Non-pigmented ciliary epithelial cell (primary cell): ENCODE data around the gene DPP7.
"Not testable (repeated sequence)": the region's sequence is repeated elsewhere in the genome, so short reads cannot be mapped to it uniquely, and the experiment has no call there.

Experiments
- DNase-seq: peaks from one replicate; pipeline ENCODE4 v3.0.0-alpha.2; 2010; ENCODE audit warnings: low read depth

DPP7 gene

DNA sequence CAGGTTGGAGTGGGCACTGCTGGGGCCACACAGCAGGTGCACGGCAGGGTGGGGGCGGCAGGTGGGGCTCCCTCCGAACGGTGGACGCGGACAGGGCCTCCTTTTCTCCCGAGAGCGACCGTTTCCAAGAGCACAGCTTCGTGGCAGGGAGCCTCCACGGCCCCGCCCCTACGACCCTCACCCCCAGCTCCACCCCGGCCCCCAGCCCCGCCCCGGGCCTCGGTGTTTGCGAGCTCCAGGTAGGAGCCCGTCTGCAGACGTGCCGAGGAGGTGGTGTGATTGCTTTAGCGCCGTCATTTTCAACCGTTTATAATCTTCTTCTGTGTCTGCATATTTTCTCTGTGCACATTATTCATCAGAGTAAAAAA lies 33.2 kb upstream of the DPP7 start:
- no peak for DNase-seq

DNA sequence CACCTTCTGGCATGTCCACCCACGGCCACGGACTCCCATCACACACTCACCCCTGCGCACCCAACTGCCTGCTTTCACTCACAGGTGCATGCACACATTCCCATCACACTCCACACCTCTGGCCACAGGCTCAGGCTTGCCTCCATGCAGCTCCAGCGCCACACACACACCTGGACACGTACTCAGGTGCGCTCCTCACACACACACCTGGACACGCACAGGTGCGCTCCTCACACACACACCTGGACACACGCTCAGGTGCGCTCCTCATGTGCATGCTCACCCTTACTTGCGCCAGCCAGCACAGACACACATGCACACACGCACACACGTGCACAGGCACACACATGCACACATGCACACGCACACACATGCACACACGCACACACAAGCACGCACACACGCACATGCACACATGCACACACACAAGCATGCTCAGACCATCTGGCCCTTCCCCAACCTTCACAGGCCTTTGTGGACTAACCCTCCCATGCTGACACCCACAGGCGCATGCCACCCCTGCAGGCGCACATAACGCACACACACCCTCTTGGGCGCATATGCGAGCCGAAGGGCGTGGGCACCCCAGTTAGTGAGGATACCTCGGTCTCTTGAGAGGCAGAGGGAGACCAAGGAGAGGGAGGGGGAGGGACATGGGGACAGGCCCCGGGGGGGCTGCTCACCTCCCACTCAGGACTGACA lies 32.7 kb upstream of the DPP7 start:
- no peak for DNase-seq

DNA sequence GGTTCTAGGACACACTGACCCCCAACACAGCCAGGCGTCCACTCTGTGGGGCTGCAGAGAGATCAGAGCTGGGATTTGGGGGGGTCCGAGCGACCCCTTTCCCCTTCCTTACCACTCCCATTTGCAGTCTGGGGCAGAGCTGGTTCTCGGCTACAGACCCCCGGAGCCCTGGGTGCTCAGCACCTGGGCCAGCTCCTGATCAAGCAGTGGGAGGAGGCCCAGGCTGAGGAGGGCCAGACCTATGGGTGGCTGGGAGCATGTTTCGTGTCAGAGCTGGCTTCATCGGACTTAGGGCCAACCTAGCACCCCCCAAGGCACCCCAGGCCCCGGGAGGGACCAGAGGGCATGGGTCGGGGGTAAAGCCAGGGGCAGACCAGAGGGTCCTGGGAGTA lies 32.0 kb upstream of the DPP7 start:
- no peak for DNase-seq

DNA sequence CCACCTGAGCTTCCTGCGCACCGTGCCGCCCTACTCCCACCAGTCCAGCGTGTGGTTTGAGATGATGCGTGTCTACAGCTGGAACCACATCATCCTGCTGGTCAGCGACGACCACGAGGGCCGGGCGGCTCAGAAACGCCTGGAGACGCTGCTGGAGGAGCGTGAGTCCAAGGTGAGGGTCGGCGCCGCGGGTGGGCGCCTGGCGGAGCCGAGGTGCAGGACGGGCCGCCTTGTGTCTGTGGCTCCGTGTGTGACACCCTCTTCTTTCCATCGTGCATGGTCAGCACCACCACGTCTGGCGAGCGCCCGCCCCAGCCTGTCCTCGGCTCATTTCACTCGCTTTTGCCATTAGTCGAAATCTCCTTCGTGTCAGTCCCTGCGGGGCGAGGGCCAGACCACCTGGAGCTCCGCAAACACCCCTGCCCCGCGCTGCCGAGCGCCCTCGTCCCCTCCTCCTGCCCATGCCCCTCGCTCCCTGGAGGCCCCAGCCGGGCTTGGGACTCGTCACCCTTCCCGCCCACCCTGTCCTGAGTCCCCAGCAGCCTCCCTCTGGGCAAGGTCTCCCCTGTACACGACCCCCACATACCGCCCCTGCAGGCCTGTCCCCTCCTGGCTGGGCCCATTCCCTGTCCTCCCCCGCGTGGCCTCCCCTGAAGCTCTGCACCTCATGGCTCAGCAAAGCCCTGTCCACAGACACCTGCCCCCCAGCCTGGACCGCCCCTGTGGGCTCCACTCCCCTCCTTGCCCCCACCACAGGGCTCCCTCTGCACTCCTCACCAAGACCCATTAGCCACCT lies 31.4 kb upstream of the DPP7 start:
- no peak for DNase-seq

DNA sequence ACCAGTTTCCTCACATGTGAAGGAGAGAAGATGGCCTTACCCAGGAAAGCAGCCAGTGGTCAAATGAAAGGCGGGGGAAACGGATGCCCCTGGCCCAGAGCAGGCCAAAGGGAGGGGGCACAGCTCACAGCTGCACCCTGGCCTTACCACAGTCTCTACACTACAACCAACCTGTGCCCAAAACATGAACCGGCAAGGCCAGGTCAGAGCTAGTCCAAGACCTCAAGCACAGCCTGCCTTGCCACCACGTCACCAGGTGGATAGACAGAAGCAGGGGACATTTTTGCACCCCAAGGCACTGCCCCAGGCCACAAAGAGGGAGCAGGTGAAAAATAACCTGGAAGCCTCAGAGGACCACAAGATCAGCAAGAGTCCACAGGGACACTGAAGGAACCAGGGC lies 28.9 kb upstream of the DPP7 start:
- no peak for DNase-seq

DNA sequence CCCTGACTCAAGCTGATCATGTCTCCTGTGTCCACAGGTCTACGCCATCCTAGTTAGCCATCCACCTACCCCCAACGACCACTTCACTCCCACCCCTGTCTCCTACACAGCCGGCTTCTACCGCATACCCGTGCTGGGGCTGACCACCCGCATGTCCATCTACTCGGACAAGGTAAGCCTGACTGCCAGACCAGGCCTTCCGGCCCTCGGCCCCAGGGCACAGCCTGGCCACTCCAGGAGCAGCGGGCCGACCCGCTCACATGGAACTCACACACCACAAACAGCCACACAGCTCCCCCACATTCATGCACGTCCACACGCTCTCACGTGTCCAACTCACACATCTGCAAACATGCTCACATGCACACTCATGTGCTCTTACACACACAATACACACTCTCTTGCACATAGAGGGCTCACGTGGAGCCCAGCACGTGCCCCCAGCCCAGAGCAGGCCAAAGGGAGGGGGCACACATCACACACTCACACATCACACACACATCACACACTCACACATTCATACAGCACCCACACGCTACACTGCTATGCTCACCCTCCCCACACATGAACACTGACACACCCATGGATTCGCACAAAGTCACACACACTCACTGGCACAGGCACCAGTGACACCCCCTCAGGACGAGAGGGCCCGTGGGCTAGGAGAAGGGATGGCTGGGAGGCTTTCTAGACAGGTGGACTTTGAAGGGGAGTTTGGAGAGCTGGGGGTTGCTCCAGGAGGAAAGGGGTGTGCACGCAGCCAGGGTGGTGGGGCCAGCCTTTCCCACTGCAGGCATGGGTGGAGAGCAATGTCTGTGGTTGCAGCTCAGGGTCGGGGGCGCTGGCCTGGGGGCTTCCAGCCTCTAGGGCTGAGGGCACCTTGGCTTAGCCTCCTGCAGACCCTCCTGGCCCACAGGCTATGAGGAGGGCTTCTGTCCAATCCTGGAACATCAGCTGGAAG lies 27.7 kb upstream of the DPP7 start:
- DNase-seq = no peak

DNA sequence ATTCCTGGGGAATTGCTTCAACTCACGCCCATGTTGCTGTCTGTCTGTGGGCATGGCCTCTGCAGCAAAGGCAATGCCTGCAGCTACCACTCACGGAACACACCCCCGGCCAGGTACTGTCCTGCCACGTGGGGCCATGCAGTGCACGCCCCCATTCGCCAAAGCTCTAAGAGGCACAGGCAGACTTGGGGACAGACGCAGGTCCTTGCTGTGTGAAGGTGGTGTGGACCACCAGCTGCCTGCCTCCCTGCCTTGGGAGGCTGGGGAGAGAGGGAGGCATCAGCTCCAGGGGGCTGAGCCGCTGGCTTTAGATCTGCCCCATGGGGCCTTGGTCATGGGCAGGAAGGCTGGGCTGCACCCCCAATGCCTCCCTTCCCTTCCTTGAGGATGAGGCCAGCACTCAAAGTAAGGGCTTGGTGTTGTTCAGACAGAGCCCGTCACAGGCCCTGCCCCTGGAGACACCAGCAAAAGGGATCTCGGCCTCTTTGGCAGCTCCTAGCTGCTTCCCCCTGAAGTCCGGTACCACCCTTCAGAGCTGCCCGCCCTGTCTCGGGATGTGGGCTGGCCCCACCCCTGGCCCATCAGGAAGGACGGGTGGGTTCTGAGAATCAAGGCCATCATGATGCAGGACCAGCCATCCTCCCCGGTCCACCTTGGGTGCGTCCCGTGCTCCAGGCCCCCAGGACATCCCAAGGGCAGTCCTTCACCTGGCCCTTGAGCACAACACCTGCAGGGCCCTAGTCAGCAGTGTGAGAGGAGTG lies 26.7 kb upstream of the DPP7 start:
- no peak for DNase-seq

DNA sequence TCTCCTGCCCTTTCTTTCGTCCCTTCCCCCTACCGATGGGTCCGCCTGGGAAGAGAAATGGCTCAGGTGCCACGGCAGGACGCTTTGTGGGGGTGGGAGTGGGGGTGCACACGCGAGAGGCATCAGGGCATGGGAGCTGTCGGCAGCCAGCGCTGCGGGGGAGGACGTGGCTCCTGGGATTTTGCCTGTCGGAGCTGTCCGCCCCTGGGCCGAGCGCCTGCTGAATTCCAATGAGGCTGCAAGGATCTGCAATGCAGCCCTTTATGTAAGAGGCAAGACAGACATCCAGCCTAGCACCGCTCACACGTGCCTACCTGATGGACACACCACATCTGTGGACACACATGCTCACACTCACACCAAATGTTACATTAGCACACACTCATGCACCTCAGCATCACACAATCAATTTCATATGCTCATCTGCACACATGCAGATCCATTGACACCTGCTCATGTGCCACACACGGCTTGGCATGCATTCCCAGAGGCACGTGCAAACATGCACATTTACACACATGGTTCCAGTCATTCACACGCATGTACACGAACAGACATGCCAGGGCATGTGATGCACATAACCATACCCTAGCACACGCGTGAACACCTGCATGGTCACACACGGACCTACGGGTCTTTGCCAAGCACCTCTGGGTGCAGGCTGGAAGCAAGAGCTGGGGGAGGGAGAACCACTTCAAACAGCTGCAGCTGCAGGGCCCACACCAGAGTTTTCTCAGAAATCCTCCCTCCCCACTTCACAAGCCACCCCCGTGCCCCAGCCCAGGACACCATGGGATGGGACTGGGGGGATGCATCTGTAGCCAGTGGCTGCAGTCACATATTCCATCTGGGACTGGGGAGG lies 25.8 kb upstream of the DPP7 start:
- DNase-seq = no peak

DNA sequence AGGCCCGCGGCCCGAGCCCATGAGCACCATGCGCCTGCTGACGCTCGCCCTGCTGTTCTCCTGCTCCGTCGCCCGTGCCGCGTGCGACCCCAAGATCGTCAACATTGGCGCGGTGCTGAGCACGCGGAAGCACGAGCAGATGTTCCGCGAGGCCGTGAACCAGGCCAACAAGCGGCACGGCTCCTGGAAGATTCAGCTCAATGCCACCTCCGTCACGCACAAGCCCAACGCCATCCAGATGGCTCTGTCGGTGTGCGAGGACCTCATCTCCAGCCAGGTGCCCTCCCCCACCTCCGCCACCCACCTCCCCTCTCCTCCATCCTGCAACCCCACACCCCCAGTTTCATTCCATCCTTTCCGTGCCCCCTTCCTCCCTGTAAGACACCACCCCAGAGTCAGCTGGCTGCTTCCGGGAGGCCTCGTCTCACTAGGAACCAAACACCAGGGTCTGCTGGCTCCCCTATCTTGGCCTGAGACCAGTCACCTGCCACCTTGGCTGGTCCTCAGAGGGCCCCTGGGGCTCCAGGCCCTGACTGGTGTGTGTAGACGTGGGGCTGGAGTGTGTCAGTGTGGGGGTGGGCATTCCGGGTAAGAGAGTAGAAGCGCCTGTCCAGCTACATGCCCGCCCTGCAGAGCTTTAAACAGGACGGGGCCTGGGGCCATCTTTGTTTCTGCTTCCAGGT lies 25.1 kb upstream of the DPP7 start:
- DNase-seq = no peak

DNA sequence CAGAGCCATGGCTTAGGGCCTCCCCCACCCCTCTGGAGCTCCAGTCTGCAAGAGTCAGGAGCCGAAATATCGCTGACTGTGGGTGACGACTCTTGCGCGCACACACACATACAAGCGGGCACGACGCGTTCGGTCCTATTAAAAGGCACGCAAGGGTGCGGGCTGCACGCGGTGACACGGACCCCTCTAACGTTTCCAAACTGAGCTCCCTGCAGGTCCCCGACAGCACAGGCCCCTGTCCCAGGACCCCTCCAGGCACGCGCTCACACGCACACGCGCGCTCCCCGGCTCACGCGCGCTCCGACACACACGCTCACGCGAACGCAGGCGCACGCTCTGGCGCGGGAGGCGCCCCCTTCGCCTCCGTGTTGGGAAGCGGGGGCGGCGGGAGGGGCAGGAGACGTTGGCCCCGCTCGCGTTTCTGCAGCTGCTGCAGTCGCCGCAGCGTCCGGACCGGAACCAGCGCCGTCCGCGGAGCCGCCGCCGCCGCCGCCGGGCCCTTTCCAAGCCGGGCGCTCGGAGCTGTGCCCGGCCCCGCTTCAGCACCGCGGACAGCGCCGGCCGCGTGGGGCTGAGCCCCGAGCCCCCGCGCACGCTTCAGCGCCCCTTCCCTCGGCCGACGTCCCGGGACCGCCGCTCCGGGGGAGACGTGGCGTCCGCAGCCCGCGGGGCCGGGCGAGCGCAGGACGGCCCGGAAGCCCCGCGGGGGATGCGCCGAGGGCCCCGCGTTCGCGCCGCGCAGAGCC lies 24.4 kb upstream of the DPP7 start, which contains the start of gene GRIN1:
GRIN1 (plus strand) TSS at position 433 of the 746 bp plus-strand sequence. CDS start 333 bp downstream, outside the sequence.
- no peak for DNase-seq

DNA sequence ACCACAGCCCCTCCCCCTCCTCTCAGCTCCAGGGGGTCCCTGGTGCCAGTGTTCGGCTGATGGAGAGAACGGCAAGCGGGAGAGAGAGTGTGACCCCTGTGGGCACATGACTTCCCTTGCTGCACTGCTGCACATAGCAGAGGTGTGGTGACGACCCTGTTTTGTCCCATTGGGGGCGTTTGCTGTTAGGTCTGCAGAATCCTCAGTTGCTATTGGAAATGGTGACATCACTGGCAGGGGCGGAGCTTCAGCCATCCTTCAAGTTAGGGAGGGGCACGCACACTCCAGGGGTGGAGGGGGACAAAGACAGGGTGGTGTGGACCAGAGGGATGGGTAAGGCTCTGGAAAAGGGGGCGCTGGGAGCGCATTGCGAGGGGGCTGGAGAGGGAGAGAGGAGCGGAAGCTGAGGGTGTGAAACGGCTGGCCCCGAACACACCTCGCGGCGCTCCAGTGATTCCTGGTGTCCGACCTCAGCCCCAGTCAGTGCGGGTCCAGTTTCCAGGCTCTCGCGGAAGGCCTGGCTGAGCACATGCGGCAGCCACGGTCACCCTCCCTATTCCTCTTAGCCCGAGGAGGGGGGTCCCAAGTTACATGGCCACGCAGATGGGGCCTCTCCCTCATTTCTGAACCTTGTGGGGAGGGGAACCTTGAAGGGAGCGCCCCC lies 23.7 kb upstream of the DPP7 start:
- DNase-seq = no peak

DNA sequence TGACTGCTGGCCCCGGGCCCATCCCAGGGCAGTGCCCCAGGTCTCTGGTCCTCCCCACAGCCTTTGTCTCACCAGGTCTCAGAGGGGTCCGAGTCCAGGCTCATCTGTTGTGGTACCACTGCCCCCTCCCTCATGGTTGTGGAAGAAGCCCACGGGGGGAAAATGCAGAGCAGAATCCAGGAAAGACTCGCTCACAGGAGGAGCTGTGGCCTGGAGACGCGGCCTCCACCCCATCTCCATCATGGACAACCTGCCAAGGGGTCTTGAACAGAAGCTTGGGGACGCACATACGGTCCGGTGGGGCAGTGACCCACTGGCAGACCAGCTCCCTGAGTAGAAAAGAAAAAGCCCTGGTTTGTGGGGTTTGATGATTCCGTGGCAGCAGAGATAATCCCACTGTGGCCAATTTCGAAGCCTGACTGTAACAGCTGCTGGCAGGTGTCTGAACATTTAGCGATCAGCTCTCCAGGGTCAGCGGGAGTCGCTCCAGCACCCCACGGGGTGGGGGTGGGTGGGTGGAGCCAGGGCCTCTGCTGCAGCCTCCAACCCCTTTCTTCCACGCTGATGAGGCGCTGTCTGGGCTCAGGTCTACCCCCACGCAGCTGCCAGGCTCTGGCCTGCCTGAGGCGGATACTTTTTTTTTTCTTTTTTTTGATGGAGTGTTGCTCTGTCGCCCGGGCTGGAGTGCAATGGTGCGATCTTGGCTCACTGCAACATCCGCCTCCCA lies 22.5 kb upstream of the DPP7 start:
- no peak for DNase-seq

DNA sequence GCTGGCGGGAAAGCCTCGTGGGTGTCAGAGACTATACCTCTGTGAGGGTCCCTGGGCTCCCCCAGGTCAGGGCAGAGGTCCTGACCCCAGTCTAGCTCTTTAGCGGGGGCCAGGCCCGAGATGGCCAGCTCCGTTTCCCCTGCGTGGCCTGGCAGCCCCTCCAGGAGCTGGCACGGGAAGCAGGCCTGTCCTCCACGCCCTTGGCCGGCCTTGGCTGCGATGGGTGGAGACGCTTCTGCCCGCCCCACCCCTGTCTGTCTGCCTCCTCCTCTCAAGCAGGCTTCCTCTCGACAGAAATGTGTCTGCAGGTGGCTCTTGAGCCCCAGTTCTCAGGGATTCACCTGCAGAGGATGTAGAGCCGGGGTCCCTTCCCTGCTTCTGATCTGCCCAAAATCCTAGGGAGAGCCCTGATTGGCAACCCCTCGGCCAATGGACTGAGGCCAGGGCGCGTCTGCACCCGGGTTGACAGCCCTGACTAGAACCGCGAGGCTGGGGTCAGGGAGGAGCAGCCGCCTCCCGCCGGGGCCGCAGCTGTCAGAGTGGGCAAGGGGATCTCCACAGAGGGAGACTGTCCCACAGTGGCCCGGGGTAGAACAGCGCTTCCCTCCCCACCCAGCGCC lies 21.8 kb upstream of the DPP7 start:
- DNase-seq = no peak

DNA sequence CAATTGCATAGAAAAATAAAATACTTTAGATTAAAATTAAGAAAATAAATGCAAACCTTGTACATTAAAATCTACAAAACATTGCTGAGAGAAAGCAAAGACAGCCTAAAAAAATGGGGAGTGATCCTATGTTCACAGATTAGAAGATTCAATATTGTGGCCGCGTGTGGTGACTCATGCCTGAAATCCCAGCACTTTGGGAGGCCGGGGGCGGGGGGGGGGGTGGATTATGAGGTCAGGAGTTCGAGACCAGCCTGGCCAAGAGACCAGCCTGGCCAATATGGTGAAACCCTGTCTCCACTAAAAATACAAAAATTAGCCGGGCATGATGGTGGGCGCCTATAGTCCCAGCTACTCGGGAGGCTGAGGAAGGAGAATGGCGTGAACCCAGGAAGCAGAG lies 20.6 kb upstream of the DPP7 start:
- not testable (repeated sequence) for DNase-seq

DNA sequence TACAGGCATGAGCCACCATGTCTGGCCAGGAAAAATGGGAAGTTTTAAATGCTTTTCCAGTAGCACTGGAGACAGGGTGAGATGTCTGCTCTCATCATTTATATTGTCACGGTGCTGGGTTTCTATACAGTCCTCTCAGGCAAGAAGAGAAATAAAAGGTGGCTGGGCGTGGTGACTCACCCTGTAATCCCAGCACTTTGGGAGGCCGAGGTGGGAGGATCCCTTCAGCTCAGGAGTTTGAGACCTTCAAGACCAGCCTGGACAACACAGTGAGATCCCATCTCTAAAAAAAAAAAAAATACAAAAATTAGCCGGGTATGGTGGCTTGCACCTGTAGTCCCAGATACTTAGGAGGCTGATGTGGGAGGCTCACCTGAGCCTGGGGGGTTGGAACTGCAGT lies 19.7 kb upstream of the DPP7 start:
- no peak for DNase-seq

DNA sequence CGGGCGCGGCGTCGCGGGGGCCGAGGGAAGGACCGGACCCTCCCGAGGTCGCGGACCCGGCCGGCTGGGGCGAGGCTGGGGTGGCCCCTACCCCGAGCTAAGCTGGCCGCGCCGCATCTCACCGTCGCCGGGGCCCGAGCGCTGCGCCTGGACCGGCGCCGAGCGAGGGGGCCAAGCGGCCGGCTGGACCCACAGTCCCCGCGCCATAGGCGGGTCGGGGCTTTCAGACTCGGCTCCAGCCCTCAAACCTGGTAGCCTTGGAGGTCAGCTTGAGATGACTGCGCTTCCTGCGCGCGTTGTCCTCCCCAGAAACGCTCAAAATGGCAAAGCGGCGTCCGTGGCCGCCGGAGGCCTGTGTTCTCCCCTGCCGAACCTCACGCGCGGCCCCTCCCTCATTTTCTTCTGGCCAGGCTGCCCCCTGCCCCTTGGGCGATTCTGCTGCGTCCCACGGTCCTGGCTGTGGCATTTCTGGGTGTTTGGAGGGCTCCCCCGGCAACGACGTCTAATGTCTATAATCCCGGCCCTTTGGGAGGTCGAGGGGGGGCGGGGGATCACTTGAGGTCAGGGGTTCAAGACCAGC lies 15.7 kb upstream of the DPP7 start:
- no peak for DNase-seq

DNA sequence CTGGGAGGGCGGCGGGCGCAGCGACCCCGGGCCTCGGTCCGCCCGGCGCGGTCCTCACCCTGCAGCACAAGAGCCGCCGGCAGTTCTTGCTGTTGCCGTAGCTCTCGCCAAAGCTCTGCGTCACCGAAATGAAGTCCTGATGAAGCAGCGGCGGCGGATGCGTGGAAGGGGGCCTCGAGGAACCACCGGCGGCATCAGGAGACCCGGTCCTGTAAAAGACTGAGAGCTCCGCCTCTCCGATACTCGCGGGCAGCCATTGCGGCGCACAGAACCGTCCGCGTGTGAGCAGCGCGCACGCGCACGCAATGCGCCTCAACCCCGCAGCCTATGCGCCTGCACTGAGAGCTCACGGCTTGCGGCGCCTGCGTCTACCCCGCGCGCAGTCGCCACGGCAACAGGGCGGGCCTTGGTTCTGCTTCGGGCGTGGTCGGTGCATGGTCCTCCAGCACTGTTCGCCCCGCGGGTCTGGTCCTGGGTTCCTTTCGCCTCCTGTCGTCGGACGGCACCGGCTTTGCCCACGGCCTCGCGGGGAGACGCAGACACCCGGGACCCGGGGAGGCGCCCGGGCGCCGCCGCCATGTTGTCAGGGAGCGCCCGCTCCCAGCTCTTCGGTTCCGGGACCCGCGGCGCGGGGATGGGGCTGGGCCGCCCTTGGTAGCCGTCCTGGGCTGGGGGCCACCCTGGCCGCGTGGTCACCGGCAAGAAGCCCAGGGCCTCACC lies 15.1 kb upstream of the DPP7 start:
- DNase-seq = peak; percentile 55
